GDM1 (cell line): ENCODE results near the gene WHAMM.

Source experiments
- DNase-seq: peaks from one replicate; lab custom pipeline; 2025; lab: John Stamatoyannopoulos, UW

The WHAMM gene

DNA sequence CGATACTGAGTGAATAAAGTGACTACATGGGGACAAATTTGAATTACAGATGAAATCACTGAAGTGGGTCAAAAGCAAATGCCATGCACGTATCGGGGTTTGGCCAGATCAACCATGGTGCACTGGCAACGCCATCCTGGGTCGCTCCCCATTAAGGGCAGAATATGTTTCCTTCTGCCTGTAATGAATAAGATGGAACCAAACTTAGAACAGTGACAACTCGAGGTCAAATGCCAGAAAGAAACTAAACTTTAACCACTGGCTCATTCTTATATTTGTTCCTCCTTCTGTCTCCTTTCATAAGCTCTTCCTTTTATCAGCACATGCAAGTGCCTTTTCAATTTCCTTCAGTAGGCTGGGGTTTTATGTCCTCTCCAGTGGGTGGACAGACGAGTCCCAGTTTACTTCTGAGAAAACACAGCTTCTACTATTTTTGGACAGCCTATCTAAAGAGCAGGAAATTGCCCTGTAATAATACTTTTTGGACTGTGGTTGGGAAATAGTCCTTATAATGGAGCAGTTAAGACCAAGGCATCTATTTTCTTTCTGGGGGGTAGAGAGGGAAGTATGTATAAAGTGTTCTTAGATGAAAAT, 61.4 kb downstream of the WHAMM start:
- DNase-seq = no peak

DNA sequence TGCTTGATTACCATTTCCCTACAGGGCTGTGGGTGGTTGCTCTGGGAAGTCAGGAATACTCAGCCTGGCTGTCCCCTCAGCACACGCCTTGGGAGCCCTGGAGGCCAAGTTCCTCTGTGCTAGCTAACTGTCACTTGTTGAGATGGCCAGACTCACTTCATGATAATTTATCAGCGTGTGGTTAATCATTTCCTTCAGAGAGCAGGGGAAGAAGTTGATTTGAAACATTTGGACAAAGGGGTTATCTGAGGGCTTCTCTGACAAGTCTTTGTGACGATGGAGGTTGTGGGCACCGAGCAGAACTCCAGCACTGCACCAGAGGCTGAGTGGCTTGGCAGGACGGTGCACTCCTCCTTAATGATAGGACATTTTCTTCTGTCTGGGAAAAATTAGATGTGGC, 61.9 kb downstream of the WHAMM start:
- peak; percentile 13 for DNase-seq

DNA sequence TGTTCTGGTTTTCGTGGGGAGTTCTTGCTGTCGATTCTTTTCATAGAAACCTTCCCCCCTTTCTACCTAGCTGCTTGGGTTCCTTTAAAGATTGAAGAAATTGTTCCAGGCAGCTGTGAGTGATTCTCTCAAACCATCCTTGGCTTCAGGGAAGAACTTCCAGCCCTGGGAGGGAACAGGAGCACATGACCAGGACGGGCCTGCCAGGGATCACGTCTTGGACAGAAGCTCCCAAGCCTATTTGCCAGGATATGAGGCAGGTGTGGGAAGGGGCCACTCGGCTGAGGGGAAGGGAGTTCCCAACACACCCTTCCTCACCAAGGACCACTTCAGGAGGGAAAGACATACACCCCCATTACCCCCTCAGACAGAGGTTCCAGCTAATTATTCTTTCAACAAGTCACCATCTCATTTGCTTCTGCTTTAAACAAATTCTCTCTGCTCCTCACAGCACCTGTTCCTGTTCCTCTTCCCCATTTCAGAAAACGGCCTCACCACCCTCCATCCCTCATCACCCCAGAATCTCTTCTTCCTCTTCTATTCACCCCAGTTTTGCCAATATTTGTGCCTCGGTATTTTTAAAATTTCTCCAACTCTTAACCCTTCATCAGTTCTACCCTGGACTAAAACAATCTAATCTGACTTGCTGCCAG, 62.5 kb downstream of the WHAMM start:
- no peak for DNase-seq

DNA sequence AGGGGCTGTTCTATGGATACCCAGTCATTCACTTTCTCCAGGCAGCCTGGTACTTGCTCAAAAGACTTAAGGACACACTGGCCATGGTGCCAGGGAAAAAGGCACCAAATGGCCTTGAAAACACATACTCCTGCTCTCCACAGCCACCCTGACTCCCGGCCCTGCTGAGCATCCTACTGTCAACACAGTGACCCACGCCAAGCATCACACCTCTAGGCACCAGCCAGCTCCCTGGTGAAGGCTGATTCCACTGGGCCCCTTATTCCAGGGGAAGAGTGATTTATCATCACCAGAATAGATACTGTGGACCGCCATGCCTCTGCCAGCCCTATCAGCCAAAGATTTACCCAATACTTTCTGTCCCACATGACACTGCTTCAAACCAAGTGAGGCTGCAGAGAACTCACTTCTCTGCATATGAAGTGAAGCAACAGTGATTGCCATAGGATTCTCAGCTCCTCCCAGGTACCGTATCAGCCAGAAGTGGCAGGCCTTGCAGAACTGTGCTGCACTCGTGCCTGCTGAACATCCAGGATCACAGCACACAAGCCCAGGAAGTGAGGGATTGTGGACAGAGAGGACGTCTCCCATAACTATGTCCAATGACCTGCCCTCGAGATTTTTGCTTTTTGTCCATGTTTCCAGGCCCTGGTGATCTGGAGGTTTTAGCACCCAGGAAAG, 63.7 kb downstream of the WHAMM start:
- DNase-seq = no peak

DNA sequence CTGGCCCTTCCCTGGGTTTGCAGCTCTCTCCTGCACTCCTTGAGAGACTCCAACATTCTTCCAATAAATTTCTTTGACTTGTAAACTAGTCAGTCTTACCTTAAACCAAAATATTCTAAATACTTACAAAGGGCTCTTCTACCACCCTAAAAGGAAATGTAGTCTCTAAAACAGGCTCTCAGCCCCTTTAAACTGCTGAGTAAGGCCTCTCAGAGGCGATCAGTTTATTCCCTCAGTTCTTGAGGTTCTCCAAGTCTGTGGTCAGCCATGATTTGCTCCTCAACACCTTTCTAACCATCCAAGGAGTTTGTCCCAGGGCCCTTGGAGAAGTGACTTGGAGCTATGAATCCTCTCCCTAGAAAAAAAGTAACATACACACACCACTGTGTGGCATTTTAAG, 64.8 kb downstream of the WHAMM start:
- no peak for DNase-seq

DNA sequence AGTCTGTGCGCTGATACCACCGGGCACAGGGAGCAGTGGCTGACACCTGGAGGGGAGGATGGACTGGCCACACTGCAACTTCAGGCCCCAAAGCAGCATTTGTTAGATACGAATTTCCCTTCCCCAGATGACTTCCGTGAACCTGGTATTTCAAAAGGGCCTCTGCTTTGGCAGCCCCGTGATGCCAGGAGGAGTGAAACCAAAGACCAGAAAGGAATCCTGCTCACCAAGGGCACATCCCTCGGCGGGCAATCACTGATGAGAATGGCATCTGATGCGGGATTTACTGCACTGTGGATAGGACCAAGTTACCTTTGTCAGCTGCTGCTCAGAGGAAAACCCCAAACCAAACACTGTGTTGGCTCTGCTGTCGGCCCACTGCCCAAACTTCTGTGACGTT, 65.5 kb downstream of the WHAMM start:
- no peak for DNase-seq

DNA sequence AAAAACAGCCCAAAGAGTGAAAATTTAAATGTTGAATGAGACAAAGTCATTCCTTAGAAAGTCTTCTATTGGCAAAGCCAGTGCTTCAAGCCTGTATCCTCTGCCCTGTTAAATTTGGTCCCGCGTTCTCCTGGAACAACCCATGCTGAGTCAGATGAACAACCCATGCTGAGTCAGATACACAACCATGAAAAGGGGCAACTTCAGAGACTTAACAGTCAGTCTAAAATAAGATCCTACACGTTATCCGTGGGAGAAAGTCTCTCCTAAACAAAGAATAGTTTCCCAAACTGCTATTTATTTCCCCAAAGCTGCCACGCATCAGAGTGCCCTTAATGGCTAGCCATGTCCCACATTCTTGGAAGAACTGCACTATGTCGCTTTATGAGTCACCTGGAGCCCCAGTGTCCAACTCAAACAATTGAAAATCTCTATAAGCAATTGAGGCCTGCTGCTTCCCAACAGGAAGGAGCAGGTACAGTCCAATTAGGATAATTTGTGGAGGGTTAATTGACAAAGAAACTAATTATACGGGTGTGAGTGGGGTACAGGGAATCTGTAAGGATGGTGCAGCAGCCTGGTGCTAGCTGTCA, 66.1 kb downstream of the WHAMM start:
- no peak for DNase-seq

DNA sequence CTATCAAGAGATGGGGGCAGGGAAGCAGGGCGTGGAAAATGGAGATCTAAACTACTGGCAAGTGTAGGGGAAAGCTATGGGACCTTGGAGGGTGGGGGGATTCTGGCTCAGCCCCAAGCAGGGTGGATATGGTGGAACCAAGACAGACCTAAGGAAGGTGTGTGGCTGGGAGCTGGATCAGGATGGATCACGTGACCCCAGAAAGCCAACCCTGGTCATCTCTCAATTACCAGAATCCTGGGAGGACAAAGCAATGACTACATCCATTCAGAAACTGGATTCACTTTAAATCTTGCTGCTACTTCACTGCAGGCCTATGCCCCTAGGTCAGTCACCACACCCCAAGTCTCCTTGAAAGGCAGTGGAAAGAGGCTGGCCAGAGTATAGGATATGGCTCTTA, 68.4 kb downstream of the WHAMM start:
- DNase-seq = no peak

DNA sequence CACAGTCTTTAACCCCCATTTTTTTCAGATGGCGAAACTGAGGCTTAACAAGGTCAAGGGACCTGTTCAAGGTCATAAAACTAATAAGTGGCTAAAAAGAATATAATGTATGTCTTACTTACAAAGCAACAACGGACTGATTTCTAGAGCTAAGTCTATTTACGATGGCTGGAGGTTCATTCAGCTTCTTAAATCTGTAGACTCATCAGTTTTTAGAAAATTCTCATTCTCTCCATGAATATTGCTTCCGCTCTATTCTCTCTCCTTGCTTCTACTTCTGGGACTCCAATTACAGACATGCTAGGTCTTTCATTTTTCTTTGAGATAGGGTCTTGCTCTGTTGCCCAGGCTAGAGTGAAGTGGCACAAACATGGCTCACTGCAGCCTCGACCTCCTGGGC, 68.9 kb downstream of the WHAMM start:
- no peak for DNase-seq

DNA sequence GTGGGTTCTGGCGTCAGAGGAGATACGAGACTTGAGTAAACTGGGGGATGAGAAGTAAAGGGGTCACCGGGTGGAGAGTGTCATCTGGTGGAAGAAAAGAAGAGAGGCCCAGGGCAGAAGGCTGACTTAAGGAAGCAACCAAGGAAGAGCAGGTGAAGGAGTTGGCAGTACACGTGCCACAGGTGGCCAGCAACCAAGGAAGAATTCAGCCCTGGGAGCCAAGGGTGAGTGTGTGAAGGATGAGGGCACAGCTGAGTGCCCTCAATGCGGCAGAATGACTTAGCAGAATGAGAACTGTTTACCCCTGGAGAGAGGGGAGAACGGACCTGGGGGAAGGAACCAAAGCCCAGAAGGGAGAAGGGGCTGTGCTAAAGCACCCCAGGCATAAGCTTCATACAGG, 71.3 kb downstream of the WHAMM start:
- DNase-seq = no peak

DNA sequence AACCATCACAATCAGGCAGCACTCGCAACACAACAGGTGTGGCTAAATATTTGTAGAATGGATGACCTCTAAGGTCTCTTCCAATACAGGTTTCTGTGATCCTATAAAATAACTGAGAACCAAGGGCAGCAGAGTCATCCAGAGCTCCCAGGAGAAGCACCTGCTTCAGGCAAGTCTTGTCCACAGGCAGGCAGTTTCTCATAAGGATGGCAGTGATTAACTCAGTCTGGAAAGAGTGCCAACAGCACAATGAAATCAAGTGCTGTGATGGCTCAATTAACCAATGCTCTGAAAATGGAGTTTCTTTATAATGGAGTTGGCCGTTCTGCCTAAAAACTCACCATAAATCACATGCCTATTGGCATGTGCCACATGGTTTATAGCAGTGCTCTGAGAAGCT, 72.3 kb downstream of the WHAMM start:
- no peak for DNase-seq

DNA sequence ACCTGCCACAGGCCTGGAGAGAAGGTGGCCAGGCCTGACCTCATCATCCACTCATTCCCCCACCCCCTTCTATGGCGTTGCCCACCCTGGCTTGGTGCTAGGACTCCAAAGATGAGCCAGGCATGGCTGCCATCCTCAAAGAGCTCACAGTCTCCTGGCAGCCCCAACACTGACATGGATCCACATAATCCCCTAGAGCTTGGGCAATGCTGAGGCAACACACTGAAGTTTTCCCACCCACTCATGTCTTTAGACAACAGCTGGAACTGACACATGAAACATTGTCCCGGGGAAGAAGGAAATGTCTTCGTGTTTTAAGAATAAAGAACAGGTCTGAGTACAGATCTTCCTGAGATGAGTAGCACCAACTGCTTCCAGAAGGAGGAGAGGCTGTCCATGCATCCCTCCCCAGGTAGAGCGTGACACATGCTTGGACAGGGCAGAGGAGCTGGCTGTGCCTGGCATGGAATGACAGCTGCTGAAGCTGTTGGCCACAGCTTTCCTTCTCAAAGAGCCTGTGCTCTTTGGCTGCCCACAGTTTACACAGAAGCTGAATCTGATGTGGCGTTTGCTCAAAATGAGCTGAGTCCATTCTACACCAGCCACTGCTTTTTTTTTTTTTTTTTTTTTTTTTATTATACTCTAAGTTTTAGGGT, 73.0 kb downstream of the WHAMM start:
- no peak for DNase-seq
